ENCODE measurements around the gene ZNF446. TPM values are rescaled to one million over a fixed set of nuclear protein-coding genes. Genes with fewer than 3 reads are reported as not detected.
"Not testable (repeated sequence)": the region's sequence is repeated elsewhere in the genome, so short reads cannot be mapped to it uniquely, and the experiment has no call there.

Gene ZNF446
- total RNA-seq, 1 donor from 2014 or later: 42.7 TPM

DNA sequence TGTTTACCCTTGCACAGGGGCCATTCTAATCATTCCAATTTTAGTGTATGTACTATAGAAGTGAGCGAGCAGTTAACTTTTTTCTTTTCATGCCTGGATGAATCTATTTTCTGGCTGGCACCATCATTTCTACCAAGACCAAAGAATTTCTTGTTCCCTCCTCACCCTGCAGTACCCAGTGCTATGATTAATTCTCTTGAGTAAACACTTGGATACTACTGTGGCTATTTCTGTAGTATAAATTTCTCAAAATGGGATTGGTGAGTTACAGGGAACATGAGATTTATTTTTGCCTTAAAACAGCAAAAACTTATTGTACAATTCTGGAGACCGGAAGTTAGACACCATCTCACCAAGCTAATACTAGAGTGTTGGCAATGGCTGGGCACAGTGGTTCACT is 7.6 kb downstream of the ZNF446 start:
- DNase-seq (ENCODE audit: low spot score in 2 of 2): no peak
- Histone ChIP-seq H3K4me3 (no peak overlapping the region), H3K27ac (peak overlapping the region; percentile 62 to 77), H3K4me1 (peaks cover 4 to 12% of the 10 kb centered on the region in 2 donors), H3K27me3 (no peaks in the 10 kb centered on the region), H3K36me3 (peaks cover 20 to 24% of the 10 kb centered on the region in 2 donors), H3K9me3 (no peaks in the 10 kb centered on the region)
- TF ChIP-seq, protein P1, sequence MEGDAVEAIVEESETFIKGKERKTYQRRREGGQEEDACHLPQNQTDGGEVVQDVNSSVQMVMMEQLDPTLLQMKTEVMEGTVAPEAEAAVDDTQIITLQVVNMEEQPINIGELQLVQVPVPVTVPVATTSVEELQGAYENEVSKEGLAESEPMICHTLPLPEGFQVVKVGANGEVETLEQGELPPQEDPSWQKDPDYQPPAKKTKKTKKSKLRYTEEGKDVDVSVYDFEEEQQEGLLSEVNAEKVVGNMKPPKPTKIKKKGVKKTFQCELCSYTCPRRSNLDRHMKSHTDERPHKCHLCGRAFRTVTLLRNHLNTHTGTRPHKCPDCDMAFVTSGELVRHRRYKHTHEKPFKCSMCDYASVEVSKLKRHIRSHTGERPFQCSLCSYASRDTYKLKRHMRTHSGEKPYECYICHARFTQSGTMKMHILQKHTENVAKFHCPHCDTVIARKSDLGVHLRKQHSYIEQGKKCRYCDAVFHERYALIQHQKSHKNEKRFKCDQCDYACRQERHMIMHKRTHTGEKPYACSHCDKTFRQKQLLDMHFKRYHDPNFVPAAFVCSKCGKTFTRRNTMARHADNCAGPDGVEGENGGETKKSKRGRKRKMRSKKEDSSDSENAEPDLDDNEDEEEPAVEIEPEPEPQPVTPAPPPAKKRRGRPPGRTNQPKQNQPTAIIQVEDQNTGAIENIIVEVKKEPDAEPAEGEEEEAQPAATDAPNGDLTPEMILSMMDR (IDR thresholded peaks at IDR 0.05): no peak
- intact Hi-C loops (cut with DNase I): no loop called here

DNA sequence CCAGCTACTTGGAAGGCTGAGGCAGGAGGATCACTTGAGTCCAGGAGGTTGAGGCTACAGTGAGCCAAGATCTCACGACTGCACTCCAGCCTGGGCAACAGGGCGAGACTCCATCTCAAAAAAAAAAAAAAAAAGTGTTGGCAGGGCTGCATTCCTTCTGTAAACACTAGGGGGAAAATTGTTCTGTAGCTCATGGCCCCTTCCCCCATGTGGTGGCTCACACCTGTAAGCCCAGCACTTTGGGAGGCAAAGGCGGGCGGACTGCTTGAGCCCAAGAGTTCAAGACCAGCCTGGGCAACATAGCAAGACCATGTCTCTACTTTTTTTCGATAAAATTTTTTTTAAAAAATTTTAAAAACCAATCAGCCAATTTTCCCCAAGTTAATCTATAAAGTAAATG is 8.2 kb downstream of the ZNF446 start:
- H3K27me3 ChIP-seq; intact Hi-C loops (cut with DNase I); DNase-seq (ENCODE audit: low spot score in 2 of 2); H3K4me3 ChIP-seq; H3K9me3 ChIP-seq: not testable (repeated sequence)
- Histone ChIP-seq H3K36me3 (peaks cover 17 to 23% of the 10 kb centered on the region in 2 donors), H3K4me1 (peaks cover 4 to 12% of the 10 kb centered on the region in 2 donors), H3K27ac (peak overlapping the region; percentile 62 to 77)

DNA sequence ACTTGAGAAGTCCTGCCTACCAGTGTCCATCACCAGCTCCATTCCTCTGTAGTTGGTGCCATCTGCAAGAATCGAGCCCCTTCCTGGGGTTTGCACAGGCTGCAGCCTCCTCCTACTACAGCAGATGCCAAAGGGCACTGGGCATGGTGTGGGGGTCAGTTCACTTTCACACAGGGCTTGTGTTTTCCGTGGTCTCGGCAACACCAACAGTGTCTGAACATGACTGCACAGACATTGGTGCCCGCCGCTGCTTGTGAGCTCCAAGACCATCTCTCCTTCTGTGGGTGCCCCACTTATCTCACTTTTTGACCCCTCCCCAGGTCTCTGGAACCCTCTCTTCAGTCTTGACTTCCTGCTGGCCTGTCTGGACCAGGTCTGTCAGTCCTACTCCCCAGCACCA is 15.2 kb downstream of the ZNF446 start:
- H3K36me3 ChIP-seq: no peaks in the 10 kb centered on the region
- no peak for DNase-seq (ENCODE audit: low spot score in 2 of 2)

DNA sequence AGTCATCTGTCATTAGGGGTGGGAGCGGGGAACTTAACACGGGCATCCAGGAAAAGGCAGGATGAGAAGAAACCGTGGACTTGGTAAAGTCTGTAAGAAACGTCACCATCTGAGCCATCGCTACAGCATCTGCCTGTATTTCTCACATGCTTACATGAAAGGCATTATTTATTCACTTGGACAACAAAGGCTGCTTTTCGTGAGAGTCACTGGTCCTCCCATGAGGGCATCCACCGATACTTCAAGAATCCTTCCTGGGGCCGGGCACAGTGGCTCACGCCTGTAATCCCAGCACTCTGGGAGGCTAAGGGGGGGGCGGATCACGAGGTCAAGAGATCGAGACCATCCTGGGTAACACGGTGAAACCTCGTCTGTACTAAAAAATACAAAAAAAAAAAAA is 16.1 kb downstream of the ZNF446 start:
- intact Hi-C loops (cut with DNase I): no loop called here
- TF ChIP-seq, protein P1 (IDR thresholded peaks at IDR 0.05): no peak
- Histone ChIP-seq H3K4me3 (no peak overlapping the region), H3K9me3 (no peaks in the 10 kb centered on the region), H3K4me1 (no peaks in the 10 kb centered on the region), H3K36me3 (no peaks in the 10 kb centered on the region), H3K27ac (no peak overlapping the region), H3K27me3 (no peaks in the 10 kb centered on the region)
- no peak for DNase-seq (ENCODE audit: low spot score in 2 of 2)

More for the DNA sequence above, 15.2 kb downstream of the ZNF446 start:
- TF ChIP-seq, protein P1 (IDR thresholded peaks at IDR 0.05): no peak
- Histone ChIP-seq H3K4me1 (no peaks in the 10 kb centered on the region), H3K27me3 (no peaks in the 10 kb centered on the region), H3K4me3 (no peak overlapping the region), H3K27ac (no peak overlapping the region), H3K9me3 (no peaks in the 10 kb centered on the region)
- intact Hi-C loops (cut with DNase I): no loop called here

DNA sequence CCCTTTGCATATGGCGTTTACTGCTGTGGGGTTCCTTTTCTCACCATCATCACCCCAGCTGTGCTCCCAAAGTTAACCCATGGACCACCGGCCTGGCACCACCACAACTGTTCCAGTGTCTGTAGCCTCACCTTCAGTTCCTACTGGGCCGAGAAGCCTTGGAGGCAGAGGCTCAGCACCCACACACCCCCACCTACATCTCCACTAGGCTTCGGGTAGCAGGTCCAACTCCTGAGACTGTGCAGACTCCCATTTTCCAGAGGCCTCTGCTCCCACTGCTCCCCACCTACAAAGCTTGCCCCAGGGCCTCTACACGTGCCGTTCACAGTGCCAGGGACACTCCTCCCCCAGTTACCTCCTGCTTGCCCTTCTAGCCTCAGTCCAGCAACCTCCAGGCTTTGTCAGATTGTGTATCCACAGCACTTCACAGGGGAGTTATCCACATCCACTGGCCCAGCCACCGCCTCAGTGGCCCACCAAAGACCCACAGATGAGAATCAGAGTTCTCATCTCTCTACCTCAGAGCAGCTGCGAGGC is 21.6 kb downstream of the ZNF446 start:
- intact Hi-C loops (cut with DNase I): loop anchor here (2.0 kb wide), 1 partner anchor 97 kb away; no protein-coding TSS in a partner anchor
- Histone ChIP-seq H3K27me3 (no peaks in the 10 kb centered on the region), H3K9me3 (no peaks in the 10 kb centered on the region), H3K4me1 (peaks cover 11 to 18% of the 10 kb centered on the region in 2 donors), H3K36me3 (no peaks in the 10 kb centered on the region), H3K4me3 (peak overlapping the region in 1 of 2 donors; percentile 64), H3K27ac (peak overlapping the region in 1 of 2 donors; percentile 56)
- TF ChIP-seq, protein P1 (IDR thresholded peaks at IDR 0.05): no peak
- DNase-seq (ENCODE audit: low spot score in 2 of 2): no peak

DNA sequence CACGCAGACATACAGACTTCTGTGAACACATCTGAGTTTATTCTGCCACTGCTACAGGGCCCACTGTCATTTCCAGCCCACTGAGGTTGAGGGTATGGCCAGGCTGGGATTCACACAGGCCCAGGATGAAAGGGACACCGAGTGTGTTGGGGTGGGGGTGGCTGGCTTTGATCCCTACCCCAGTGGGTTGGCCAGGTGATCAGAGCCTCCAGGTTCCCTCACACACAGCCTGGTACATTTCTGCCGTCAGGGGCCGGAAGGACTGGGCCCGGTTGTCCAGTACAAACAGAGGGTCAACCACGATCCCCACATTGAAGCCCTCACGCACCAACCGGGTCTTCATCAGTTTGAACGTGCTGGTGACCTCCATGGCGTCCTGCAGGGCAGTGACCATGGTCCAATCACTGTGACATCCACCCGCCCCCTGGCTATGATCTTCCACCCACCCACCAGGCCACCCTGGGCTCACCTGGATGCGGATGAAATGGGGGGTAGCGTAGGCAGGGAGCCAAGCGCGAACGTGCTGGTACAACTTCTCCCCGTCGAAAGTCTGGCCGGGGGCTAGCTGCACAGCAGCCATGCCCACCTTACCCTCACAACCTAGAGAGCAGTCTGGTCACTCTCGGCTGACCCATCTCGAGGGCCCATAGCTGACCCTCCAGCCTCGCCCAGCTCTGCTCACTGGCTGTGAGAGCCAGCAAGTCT is 22.3 kb downstream of the ZNF446 start:
- TF ChIP-seq, protein P1 (IDR thresholded peaks at IDR 0.05): no peak
- H3K36me3 ChIP-seq: no peaks in the 10 kb centered on the region
- H3K4me3 ChIP-seq: peak overlapping the region; percentile 60 to 64
- no peak for DNase-seq (ENCODE audit: low spot score in 2 of 2)
- H3K27me3 ChIP-seq: no peaks in the 10 kb centered on the region
- intact Hi-C loops (cut with DNase I): loop anchor here (1.0 to 2.0 kb wide), 7 partner anchors 21 to 98 kb away; partner anchors contain the start of genes TRIM28, ZBTB45, ZNF324B and ZNF446
- peak overlapping the region; percentile 56 to 76 for H3K27ac ChIP-seq
- H3K9me3 ChIP-seq: no peaks in the 10 kb centered on the region
- H3K4me1 ChIP-seq: peaks cover 11 to 18% of the 10 kb centered on the region in 2 donors
